ENCODE data around the gene TTLL12.

DNA sequence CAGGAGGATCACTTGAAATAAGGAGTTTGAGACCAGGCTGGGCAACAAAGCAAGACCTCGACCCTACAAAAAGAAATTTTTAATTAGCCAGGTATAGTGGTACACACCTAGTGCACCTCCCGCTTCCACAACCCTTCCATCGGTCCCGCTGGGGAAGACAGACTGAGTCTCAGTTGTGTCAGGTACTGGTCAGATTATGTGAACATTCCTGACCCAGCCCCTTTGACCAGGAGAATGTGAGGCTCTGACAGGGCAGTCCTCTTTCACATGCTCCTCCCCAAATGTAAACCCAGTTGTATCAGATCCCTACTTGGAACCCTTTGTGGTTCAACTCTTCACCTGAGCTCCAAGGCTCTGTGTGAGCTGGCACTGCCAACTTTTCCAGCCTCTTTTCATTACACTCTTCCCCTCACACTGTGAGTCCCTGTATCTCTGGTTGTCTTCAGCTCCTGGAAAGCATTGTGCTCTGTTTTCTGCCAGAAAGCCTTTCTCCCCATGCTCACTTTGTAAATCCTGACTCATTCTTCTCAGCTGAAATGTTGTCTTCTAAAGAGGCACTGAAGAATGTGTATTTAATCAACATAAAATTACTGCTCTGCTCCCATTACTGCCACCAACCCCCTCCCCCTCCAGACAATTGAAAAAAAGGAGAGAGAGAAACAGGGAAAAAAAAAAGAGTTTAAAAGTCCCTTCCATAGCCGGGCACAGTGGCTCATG, 2.1 kb upstream of the TTLL12 start:
- TF ChIP-seq, protein P1, sequence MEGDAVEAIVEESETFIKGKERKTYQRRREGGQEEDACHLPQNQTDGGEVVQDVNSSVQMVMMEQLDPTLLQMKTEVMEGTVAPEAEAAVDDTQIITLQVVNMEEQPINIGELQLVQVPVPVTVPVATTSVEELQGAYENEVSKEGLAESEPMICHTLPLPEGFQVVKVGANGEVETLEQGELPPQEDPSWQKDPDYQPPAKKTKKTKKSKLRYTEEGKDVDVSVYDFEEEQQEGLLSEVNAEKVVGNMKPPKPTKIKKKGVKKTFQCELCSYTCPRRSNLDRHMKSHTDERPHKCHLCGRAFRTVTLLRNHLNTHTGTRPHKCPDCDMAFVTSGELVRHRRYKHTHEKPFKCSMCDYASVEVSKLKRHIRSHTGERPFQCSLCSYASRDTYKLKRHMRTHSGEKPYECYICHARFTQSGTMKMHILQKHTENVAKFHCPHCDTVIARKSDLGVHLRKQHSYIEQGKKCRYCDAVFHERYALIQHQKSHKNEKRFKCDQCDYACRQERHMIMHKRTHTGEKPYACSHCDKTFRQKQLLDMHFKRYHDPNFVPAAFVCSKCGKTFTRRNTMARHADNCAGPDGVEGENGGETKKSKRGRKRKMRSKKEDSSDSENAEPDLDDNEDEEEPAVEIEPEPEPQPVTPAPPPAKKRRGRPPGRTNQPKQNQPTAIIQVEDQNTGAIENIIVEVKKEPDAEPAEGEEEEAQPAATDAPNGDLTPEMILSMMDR (IDR thresholded peaks at IDR 0.05): no peak
- no peak for TF ChIP-seq POLR2A (IDR thresholded peaks at IDR 0.05)

All from esophagus squamous epithelium (tissue), 4 donors.